Cardiac fibroblast (primary cell): ENCODE results near the gene LIMS1.
"Not testable (repeated sequence)": the region's sequence is repeated elsewhere in the genome, so short reads cannot be mapped to it uniquely, and the experiment has no call there.

Source experiments
- DNase-seq, 2 donors: peaks; one replicate each; pipeline versions ENCODE4 v3.0.0 to v3.0.0-alpha.2; 2010; ENCODE audit warnings: low read depth in 2 of 2
- H3K4me3 ChIP-seq, 2 donors: replicated peaks in 1 of 2; 1 replicate in 1 of 2; 2 replicates in 1 of 2; pipeline ENCODE4 v1.5.1; 2011; ENCODE audit warnings: low read depth in 2 of 2, low read length in 2 of 2, mild to moderate bottlenecking in 2 of 2, moderate library complexity in 1 of 2
- TF ChIP-seq, protein P1 (sequence below): IDR thresholded peaks from one replicate; pipeline ENCODE4 v1.5.1; 2011; ENCODE audit warnings: low read depth, mild to moderate bottlenecking, low read length, inconsistent platforms

The LIMS1 gene, protein sequence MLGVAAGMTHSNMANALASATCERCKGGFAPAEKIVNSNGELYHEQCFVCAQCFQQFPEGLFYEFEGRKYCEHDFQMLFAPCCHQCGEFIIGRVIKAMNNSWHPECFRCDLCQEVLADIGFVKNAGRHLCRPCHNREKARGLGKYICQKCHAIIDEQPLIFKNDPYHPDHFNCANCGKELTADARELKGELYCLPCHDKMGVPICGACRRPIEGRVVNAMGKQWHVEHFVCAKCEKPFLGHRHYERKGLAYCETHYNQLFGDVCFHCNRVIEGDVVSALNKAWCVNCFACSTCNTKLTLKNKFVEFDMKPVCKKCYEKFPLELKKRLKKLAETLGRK

GRCh38 chr2:108533832-108534583 is at the start of gene LIMS1:
LIMS1 (plus strand) TSS chr2:108534470; CDS start chr2:108534563, 93 bp downstream.
- H3K4me3 ChIP-seq = peak within 1 kb of the TSS; percentile 72 to 75
- TF ChIP-seq, protein P1, sequence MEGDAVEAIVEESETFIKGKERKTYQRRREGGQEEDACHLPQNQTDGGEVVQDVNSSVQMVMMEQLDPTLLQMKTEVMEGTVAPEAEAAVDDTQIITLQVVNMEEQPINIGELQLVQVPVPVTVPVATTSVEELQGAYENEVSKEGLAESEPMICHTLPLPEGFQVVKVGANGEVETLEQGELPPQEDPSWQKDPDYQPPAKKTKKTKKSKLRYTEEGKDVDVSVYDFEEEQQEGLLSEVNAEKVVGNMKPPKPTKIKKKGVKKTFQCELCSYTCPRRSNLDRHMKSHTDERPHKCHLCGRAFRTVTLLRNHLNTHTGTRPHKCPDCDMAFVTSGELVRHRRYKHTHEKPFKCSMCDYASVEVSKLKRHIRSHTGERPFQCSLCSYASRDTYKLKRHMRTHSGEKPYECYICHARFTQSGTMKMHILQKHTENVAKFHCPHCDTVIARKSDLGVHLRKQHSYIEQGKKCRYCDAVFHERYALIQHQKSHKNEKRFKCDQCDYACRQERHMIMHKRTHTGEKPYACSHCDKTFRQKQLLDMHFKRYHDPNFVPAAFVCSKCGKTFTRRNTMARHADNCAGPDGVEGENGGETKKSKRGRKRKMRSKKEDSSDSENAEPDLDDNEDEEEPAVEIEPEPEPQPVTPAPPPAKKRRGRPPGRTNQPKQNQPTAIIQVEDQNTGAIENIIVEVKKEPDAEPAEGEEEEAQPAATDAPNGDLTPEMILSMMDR = no peak
- peak; percentile 88 to 93 for DNase-seq

DNA sequence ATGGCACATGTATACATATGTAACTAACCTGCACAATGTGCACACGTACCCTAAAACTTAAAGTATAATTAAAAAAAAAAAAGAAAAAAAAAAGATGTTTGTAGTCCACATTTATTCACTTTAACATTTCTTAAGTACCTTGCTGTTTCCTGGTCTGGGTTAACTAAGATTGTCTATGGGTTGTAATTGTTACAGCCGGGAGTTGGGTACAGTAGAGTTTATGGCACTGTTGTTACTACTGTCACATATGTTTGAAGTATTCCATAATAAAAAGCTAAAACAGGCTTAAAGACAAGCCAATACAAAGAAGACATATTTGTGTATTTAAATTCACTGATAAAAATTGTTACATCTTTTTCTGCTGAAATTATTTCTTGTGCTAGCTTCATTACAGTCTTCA is 49.0 kb upstream of the LIMS1 start:
- no peak overlapping the region for H3K4me3 ChIP-seq
- no peak for DNase-seq
- TF ChIP-seq, protein P1 = no peak

DNA sequence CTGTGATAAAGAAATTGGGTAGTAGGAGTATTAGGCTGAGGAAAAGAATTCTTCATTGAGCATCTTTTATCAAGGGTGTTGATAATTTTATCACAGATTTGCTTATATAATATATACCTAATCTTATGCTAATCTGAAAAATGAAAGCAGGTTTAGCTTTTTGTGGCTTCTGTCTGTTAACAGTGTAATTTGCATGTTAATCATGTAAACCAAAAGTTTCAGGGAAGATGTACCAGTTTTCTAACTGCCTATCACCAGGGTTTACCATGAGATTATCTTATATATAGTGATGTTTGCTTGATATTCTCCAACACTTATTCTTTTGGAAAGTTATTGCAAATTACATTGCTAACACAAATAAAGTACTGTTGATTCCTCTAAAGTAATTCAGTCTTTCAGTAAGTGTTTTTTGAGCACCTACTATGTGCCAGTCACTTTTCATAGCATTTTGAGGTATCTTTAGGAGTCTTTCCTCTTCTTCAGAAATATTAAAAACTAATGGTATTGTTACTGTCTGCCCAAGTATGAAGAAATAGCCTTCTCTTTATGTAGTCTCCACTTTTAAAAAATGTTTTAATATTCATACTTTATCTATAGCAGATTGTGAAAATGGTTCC is 43.7 kb upstream of the LIMS1 start:
- TF ChIP-seq, protein P1 = no peak
- no peak for DNase-seq
- H3K4me3 ChIP-seq = no peak overlapping the region

- TF ChIP-seq, protein P1 = no peak
- no peak for DNase-seq
- no peak overlapping the region for H3K4me3 ChIP-seq
These were observed 42.4 kb upstream of the LIMS1 start for GRCh38 chr2:108491848-108492247.

DNA sequence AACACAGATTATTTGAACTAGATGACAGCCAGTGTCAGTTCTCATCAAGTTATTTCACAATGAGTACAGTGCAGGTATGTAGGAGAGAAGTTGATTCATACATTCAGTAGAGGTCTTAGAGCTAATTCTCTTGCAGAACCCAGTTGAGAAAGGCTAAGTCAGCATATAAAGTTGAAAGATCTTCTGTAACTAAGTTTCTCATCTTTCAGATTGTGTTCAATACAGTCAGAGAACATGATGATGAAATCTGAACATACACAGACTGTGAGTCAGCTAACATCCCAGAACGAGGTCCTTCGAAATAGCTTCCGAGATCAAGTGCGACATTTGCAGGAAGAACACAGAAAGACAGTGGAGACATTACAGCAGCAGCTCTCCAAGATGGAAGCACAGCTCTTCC is 41.9 kb upstream of the LIMS1 start:
- no peak overlapping the region for H3K4me3 ChIP-seq
- DNase-seq = peak; percentile 86 to 98
- TF ChIP-seq, protein P1 = no peak

GRCh38 chr2:108496167-108496566 is 38.1 kb upstream of the LIMS1 start:
- not testable (repeated sequence) for H3K4me3 ChIP-seq, DNase-seq

- not testable (repeated sequence) for H3K4me3 ChIP-seq
- DNase-seq = peak; percentile 22 to 68
These were observed 26.6 kb upstream of the LIMS1 start for GRCh38 chr2:108507620-108508019.

GRCh38 chr2:108512431-108512830 is 21.8 kb upstream of the LIMS1 start:
- H3K4me3 ChIP-seq, DNase-seq: not testable (repeated sequence)

GRCh38 chr2:108514478-108514877 is 19.8 kb upstream of the LIMS1 start:
- DNase-seq = peak in 1 of 2 donors; percentile 54
- H3K4me3 ChIP-seq = not testable (repeated sequence)

GRCh38 chr2:108524688-108525087 is 9.6 kb upstream of the LIMS1 start:
- not testable (repeated sequence) for DNase-seq

DNA sequence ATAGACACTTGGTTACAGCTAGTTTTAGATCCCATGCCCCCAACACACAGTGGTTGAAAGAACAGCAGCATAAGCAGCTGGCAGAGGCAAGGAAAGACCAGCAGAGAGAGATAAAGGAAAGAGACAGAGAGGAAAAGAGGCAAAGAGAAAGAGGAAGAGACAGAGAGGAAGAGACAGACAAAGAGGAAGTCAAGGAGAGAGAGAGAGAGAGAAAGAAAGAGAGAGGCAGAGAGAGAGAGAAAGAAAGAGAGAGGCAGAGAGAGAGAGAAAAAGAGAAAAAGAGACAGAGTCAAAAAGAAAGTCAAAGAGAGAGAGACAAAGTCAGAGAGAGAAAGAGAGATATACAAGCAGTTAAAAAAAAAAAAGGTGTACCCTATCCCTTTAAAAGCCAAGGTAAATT is 9.0 kb upstream of the LIMS1 start:
- DNase-seq, H3K4me3 ChIP-seq: not testable (repeated sequence)

More at GRCh38 chr2:108524688-108525087, 9.6 kb upstream of the LIMS1 start:
- not testable (repeated sequence) for H3K4me3 ChIP-seq
